ENCODE results near the gene DTX1. TPM values are rescaled to one million over a fixed set of nuclear protein-coding genes. Genes with fewer than 3 reads are reported as not detected.
"Not testable (repeated sequence)": the region's sequence is repeated elsewhere in the genome, so short reads cannot be mapped to it uniquely, and the experiment has no call there.

DTX1 gene
- total RNA-seq, 1 donor from 2014 or later = 4.6 TPM

GRCh38 chr12:113114447-113115178 is 58.1 kb downstream of the DTX1 start:
- H3K27ac Mint-ChIP-seq (ENCODE audit: unreplicated experiment) = no peak overlapping the region
- no peak for FAIRE-seq
- H3K9me3 ChIP-seq (ENCODE audit: insufficient read depth, low read depth, low read length) = no peaks in the 10 kb centered on the region
- H3K9ac ChIP-seq (ENCODE audit: low read length) = no peak overlapping the region
- no peaks in the 10 kb centered on the region for H3K4me1 Mint-ChIP-seq (ENCODE audit: low read depth, unreplicated experiment)
- peaks cover 2% of the 10 kb centered on the region for H3K9me3 Mint-ChIP-seq (ENCODE audit: unreplicated experiment)
- H3K4me3 ChIP-seq (ENCODE audit: insufficient read depth, low read depth, low read length) = no peak overlapping the region
- H3K4me1 ChIP-seq (ENCODE audit: insufficient read depth, low read length) = no peaks in the 10 kb centered on the region
- no peak for DNase-seq (ENCODE audit: low read depth)
- no peaks in the 10 kb centered on the region for H3K36me3 Mint-ChIP-seq (ENCODE audit: low read depth, unreplicated experiment)
- no peak overlapping the region for H2AFZ ChIP-seq (ENCODE audit: low read depth, low read length)
- TF ChIP-seq CTCF (IDR thresholded peaks at IDR 0.05; ENCODE audit: insufficient read depth, low read depth, low read length) (no peak), EZH2 (IDR thresholded peaks at IDR 0.05; ENCODE audit: insufficient read depth, low read length) (no peak)
- no peak overlapping the region for H3K27ac ChIP-seq (ENCODE audit: low read depth, low read length)
- H3K36me3 ChIP-seq (ENCODE audit: insufficient read depth, low read length) = no peaks in the 10 kb centered on the region
- H3K27me3 Mint-ChIP-seq (ENCODE audit: low read depth, unreplicated experiment) = peaks cover 45% of the 10 kb centered on the region
- H4K20me1 ChIP-seq (ENCODE audit: insufficient read depth, low read length) = no peaks in the 10 kb centered on the region
- no peak overlapping the region for H3K4me2 ChIP-seq (ENCODE audit: low read length)
- H3K79me2 ChIP-seq (ENCODE audit: insufficient read depth, low read length) = no peaks in the 10 kb centered on the region
- no peak overlapping the region for H3K4me3 Mint-ChIP-seq (ENCODE audit: unreplicated experiment)
- peaks cover 8% of the 10 kb centered on the region for H3K27me3 ChIP-seq (ENCODE audit: insufficient read depth, low read length)

- no peak overlapping the region for H2AFZ ChIP-seq (ENCODE audit: low read depth, low read length)
- DNase-seq (ENCODE audit: low read depth) = no peak
- H3K4me1 Mint-ChIP-seq (ENCODE audit: low read depth, unreplicated experiment) = no peaks in the 10 kb centered on the region
- H3K79me2 ChIP-seq (ENCODE audit: insufficient read depth, low read length) = no peaks in the 10 kb centered on the region
- FAIRE-seq = no peak
- H3K4me3 ChIP-seq (ENCODE audit: insufficient read depth, low read depth, low read length) = no peak overlapping the region
- H3K4me1 ChIP-seq (ENCODE audit: insufficient read depth, low read length) = no peaks in the 10 kb centered on the region
- H3K36me3 ChIP-seq (ENCODE audit: insufficient read depth, low read length) = no peaks in the 10 kb centered on the region
- peaks cover 43% of the 10 kb centered on the region for H3K27me3 Mint-ChIP-seq (ENCODE audit: low read depth, unreplicated experiment)
- H3K27ac Mint-ChIP-seq (ENCODE audit: unreplicated experiment) = no peak overlapping the region
- H3K9me3 Mint-ChIP-seq (ENCODE audit: unreplicated experiment) = peaks cover 2% of the 10 kb centered on the region
- TF ChIP-seq CTCF (IDR thresholded peaks at IDR 0.05; ENCODE audit: insufficient read depth, low read depth, low read length) = no peak
- TF ChIP-seq EZH2 (IDR thresholded peaks at IDR 0.05; ENCODE audit: insufficient read depth, low read length) = no peak
- H3K4me3 Mint-ChIP-seq (ENCODE audit: unreplicated experiment) = no peak overlapping the region
- H3K27ac ChIP-seq (ENCODE audit: low read depth, low read length) = no peak overlapping the region
- H3K27me3 ChIP-seq (ENCODE audit: insufficient read depth, low read length) = peaks cover 4% of the 10 kb centered on the region
- no peaks in the 10 kb centered on the region for H3K9me3 ChIP-seq (ENCODE audit: insufficient read depth, low read depth, low read length)
- H3K36me3 Mint-ChIP-seq (ENCODE audit: low read depth, unreplicated experiment) = no peaks in the 10 kb centered on the region
- H3K9ac ChIP-seq (ENCODE audit: low read length) = no peak overlapping the region
- no peaks in the 10 kb centered on the region for H4K20me1 ChIP-seq (ENCODE audit: insufficient read depth, low read length)
- no peak overlapping the region for H3K4me2 ChIP-seq (ENCODE audit: low read length)
Measured at GRCh38 chr12:113115455-113116126, 59.1 kb downstream of the DTX1 start.

GRCh38 chr12:113116875-113117274 is 60.3 kb downstream of the DTX1 start:
- H3K4me2 ChIP-seq (ENCODE audit: low read length) = no peak overlapping the region
- DNase-seq (ENCODE audit: low read depth) (no peak), FAIRE-seq (no peak)
- no peak overlapping the region for H3K27ac ChIP-seq (ENCODE audit: low read depth, low read length)
- no peaks in the 10 kb centered on the region for H3K4me1 ChIP-seq (ENCODE audit: insufficient read depth, low read length)
- no peak overlapping the region for H3K4me3 ChIP-seq (ENCODE audit: insufficient read depth, low read depth, low read length)
- H3K9me3 Mint-ChIP-seq (ENCODE audit: unreplicated experiment) = peaks cover 2% of the 10 kb centered on the region
- H4K20me1 ChIP-seq (ENCODE audit: insufficient read depth, low read length) = no peaks in the 10 kb centered on the region
- H3K27ac Mint-ChIP-seq (ENCODE audit: unreplicated experiment) = no peak overlapping the region
- H3K27me3 ChIP-seq (ENCODE audit: insufficient read depth, low read length) = peaks cover 2% of the 10 kb centered on the region
- TF ChIP-seq CTCF (IDR thresholded peaks at IDR 0.05; ENCODE audit: insufficient read depth, low read depth, low read length) (no peak), EZH2 (IDR thresholded peaks at IDR 0.05; ENCODE audit: insufficient read depth, low read length) (no peak)
- H2AFZ ChIP-seq (ENCODE audit: low read depth, low read length) = no peak overlapping the region
- H3K27me3 Mint-ChIP-seq (ENCODE audit: low read depth, unreplicated experiment) = peaks cover 41% of the 10 kb centered on the region
- H3K9ac ChIP-seq (ENCODE audit: low read length) = no peak overlapping the region
- H3K4me3 Mint-ChIP-seq (ENCODE audit: unreplicated experiment) = no peak overlapping the region
- H3K4me1 Mint-ChIP-seq (ENCODE audit: low read depth, unreplicated experiment) = no peaks in the 10 kb centered on the region
- H3K36me3 ChIP-seq (ENCODE audit: insufficient read depth, low read length) = no peaks in the 10 kb centered on the region
- no peaks in the 10 kb centered on the region for H3K36me3 Mint-ChIP-seq (ENCODE audit: low read depth, unreplicated experiment)
- H3K9me3 ChIP-seq (ENCODE audit: insufficient read depth, low read depth, low read length) = no peaks in the 10 kb centered on the region
- no peaks in the 10 kb centered on the region for H3K79me2 ChIP-seq (ENCODE audit: insufficient read depth, low read length)

GRCh38 chr12:113117684-113118083 is 61.2 kb downstream of the DTX1 start:
- H3K9me3 Mint-ChIP-seq (ENCODE audit: unreplicated experiment); H3K27ac Mint-ChIP-seq (ENCODE audit: unreplicated experiment); H4K20me1 ChIP-seq (ENCODE audit: insufficient read depth, low read length); H3K79me2 ChIP-seq (ENCODE audit: insufficient read depth, low read length); FAIRE-seq; H3K4me1 ChIP-seq (ENCODE audit: insufficient read depth, low read length); H3K4me3 Mint-ChIP-seq (ENCODE audit: unreplicated experiment); H3K4me1 Mint-ChIP-seq (ENCODE audit: low read depth, unreplicated experiment); H2AFZ ChIP-seq (ENCODE audit: low read depth, low read length); H3K9me3 ChIP-seq (ENCODE audit: insufficient read depth, low read depth, low read length); H3K4me3 ChIP-seq (ENCODE audit: insufficient read depth, low read depth, low read length); H3K36me3 ChIP-seq (ENCODE audit: insufficient read depth, low read length); H3K9ac ChIP-seq (ENCODE audit: low read length); H3K4me2 ChIP-seq (ENCODE audit: low read length); H3K27me3 ChIP-seq (ENCODE audit: insufficient read depth, low read length); H3K36me3 Mint-ChIP-seq (ENCODE audit: low read depth, unreplicated experiment); H3K27ac ChIP-seq (ENCODE audit: low read depth, low read length): not testable (repeated sequence)
- peak; percentile 13 for DNase-seq (ENCODE audit: low read depth)
- peaks cover 42% of the 10 kb centered on the region for H3K27me3 Mint-ChIP-seq (ENCODE audit: low read depth, unreplicated experiment)
